BE2C (cell line): Measurements from ENCODE around the gene ARHGAP26.

Experiments
- DNase-seq: peaks from one replicate; pipeline ENCODE4 v3.0.0-alpha.2; 2020
- H3K27me3 ChIP-seq: fragments of 250-450 bp; sonication (Bioruptor Pico); 2 replicates; pipeline ENCODE4 v1.5.1; 2020; ENCODE audit warnings: mild to moderate bottlenecking
- H3K36me3 ChIP-seq: fragments of 250-450 bp; sonication (Bioruptor Pico); 2 replicates; pipeline ENCODE4 v1.5.1; 2020; ENCODE audit warnings: mild to moderate bottlenecking
- H3K4me1 ChIP-seq: fragments of 250-450 bp; sonication (Bioruptor Pico); 2 replicates; pipeline ENCODE4 v1.5.1; 2020
- H3K4me3 ChIP-seq: 2 replicates; pipeline ENCODE4 v1.5.1; 2011; ENCODE audit warnings: low read depth, low read length
- H3K9me3 ChIP-seq: fragments of 250-450 bp; sonication (Bioruptor Pico); 2 replicates; pipeline ENCODE4 v1.5.1; 2020
- TF ChIP-seq, protein P1 (sequence below): IDR thresholded peaks from 2 replicates; pipeline ENCODE4 v1.5.1; 2012; ENCODE audit warnings: mild to moderate bottlenecking, low read depth, low read length

ARHGAP26 gene

DNA sequence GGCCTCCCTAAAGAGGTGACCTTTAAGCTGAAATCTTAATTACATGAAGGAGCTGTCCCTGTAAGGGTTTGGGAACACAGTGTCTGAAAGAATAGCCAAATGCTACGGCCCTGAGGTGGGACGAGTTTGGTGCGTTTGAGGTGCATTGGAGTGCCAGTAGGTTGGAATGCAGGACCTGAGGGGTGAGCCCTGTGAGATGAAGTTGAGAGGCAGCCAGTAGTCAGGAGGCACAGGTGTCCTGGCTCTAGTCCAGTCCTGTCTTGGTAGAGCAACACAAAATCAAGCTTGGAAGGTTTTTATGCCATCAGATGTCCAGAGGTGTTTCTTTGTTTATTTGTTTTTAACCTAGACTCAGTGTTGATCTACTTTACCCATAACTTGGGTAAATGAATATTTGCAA is 108.5 kb downstream of the ARHGAP26 start:
- peaks cover 16% of the 10 kb centered on the region for H3K4me1 ChIP-seq
- TF ChIP-seq, protein P1, sequence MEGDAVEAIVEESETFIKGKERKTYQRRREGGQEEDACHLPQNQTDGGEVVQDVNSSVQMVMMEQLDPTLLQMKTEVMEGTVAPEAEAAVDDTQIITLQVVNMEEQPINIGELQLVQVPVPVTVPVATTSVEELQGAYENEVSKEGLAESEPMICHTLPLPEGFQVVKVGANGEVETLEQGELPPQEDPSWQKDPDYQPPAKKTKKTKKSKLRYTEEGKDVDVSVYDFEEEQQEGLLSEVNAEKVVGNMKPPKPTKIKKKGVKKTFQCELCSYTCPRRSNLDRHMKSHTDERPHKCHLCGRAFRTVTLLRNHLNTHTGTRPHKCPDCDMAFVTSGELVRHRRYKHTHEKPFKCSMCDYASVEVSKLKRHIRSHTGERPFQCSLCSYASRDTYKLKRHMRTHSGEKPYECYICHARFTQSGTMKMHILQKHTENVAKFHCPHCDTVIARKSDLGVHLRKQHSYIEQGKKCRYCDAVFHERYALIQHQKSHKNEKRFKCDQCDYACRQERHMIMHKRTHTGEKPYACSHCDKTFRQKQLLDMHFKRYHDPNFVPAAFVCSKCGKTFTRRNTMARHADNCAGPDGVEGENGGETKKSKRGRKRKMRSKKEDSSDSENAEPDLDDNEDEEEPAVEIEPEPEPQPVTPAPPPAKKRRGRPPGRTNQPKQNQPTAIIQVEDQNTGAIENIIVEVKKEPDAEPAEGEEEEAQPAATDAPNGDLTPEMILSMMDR = no peak
- H3K27me3 ChIP-seq = no peaks in the 10 kb centered on the region
- no peak overlapping the region for H3K4me3 ChIP-seq
- H3K36me3 ChIP-seq = no peaks in the 10 kb centered on the region; the same call in 1 of the 2 replicates
- H3K9me3 ChIP-seq = no peaks in the 10 kb centered on the region
- DNase-seq = no peak

GRCh38 chr5:142881076-142881783 is 111.1 kb downstream of the ARHGAP26 start:
- Histone ChIP-seq H3K27me3 (no peaks in the 10 kb centered on the region), H3K36me3 (no peaks in the 10 kb centered on the region; the same call in 1 of the 2 replicates), H3K4me1 (peaks cover 3% of the 10 kb centered on the region), H3K9me3 (no peaks in the 10 kb centered on the region), H3K4me3 (no peak overlapping the region)
- TF ChIP-seq, protein P1 = no peak
- DNase-seq = no peak

GRCh38 chr5:142881784-142882126 is 111.6 kb downstream of the ARHGAP26 start:
- H3K36me3 ChIP-seq = no peaks in the 10 kb centered on the region; the same call in 1 of the 2 replicates
- peaks cover 3% of the 10 kb centered on the region for H3K4me1 ChIP-seq
- TF ChIP-seq, protein P1 = no peak
- H3K27me3 ChIP-seq = no peaks in the 10 kb centered on the region
- no peak overlapping the region for H3K4me3 ChIP-seq
- no peak for DNase-seq
- H3K9me3 ChIP-seq = no peaks in the 10 kb centered on the region

GRCh38 chr5:142883025-142883424 is 112.8 kb downstream of the ARHGAP26 start:
- TF ChIP-seq, protein P1 = no peak
- Histone ChIP-seq H3K36me3 (no peaks in the 10 kb centered on the region; the same call in 1 of the 2 replicates), H3K27me3 (no peaks in the 10 kb centered on the region), H3K9me3 (no peaks in the 10 kb centered on the region), H3K4me3 (no peak overlapping the region), H3K4me1 (peaks cover 3% of the 10 kb centered on the region)
- DNase-seq = no peak

DNA sequence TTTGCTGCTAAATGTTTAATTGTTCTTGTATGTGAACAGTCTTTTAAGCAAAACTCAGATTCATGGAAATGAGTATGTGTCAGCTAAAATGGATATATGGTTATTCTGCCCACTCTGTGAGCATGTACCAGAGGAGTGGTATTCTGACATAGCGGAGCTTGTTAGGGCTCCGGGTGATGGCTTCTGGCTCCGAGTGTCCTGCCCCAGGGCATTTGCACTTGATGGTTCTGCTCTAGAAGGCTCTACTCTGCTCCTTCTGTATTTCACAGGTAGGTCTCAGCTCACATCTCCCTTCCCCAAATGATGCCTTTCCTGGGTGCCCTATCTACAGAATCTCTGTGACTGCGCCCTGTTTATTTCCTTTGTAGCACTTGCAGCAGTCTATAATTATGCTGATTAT is 113.3 kb downstream of the ARHGAP26 start:
- no peaks in the 10 kb centered on the region for H3K27me3 ChIP-seq
- no peak for DNase-seq
- no peaks in the 10 kb centered on the region for H3K9me3 ChIP-seq
- H3K36me3 ChIP-seq = no peaks in the 10 kb centered on the region; the same call in 1 of the 2 replicates
- TF ChIP-seq, protein P1 = no peak
- H3K4me1 ChIP-seq = peaks cover 3% of the 10 kb centered on the region
- no peak overlapping the region for H3K4me3 ChIP-seq

DNA sequence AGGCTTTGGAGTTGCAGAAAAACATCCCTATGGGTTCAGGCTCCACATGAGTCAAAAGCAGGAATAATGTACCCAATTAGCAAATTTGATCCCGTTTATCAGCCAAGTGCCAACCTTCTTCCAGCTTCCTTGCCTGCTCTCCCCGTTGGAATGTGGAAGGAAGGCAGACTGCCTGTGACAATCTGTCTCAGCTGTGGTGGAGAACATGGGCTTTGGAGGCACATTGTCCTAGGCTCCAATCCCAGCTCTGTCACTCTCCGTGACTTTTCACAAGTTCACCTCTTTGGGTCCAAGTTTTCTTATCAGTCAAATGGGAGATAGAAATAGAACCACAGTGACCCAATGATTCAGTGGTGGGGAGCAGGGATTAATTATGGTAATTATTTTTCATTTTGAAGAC is 113.9 kb downstream of the ARHGAP26 start:
- H3K36me3 ChIP-seq = no peaks in the 10 kb centered on the region; the same call in 1 of the 2 replicates
- peaks cover 3% of the 10 kb centered on the region for H3K4me1 ChIP-seq
- TF ChIP-seq, protein P1 = no peak
- no peaks in the 10 kb centered on the region for H3K27me3 ChIP-seq
- no peak overlapping the region for H3K4me3 ChIP-seq
- no peaks in the 10 kb centered on the region for H3K9me3 ChIP-seq
- DNase-seq = no peak
